K562 (cell line): ENCODE results near the gene LOXL3. TPM values are rescaled to one million over a fixed set of nuclear protein-coding genes. Genes with fewer than 3 reads are reported as not detected.

Experiments
- CTCF ChIP-seq, 3 experiments: IDR thresholded peaks in 2 of 3; conservative IDR thresholded peaks in 1 of 3; 2 replicates each; pipeline ENCODE4 v1.5.1; 2011 to 2012; ENCODE audit warnings: low read length in 3 of 3, mild to moderate bottlenecking in 3 of 3, control low read depth in 2 of 3, improper control_type of control experiment in 1 of 3, inconsistent platforms in 1 of 3, low read depth in 1 of 3, mixed read lengths in 1 of 3, moderate library complexity in 1 of 3; ENCODE audit not compliant: insufficient read depth in 2 of 3
- DMBX1 ChIP-seq: fragments of 250-450 bp; sonication (Bioruptor Pico); IDR thresholded peaks from 2 replicates; pipeline ENCODE4 v1.8.0; 2022; ENCODE audit warnings: inconsistent platforms, mild to moderate bottlenecking, moderate library complexity, borderline replicate concordance
- MAZ ChIP-seq, 2 experiments: fragments of 450-650 bp in 1 of 2; sonication (generic) in 1 of 2; formaldehyde crosslinking; IDR thresholded peaks in 1 of 2; conservative IDR thresholded peaks in 1 of 2; 2 replicates each; pipeline versions ENCODE4 v1.4.0 to v1.5.0; 2020; ENCODE audit warnings: mild to moderate bottlenecking in 1 of 2, missing genetic modification reagents in 1 of 2
- MIER1 ChIP-seq: fragments of 450-650 bp; IDR thresholded peaks from 2 replicates; pipeline ENCODE4 v1.6.1; 2016; ENCODE audit warnings: antibody characterized with exemption, mild to moderate bottlenecking, low read depth
- PCBP1 ChIP-seq: fragments of 200-400 bp; formaldehyde crosslinking; IDR thresholded peaks from 2 replicates; pipeline ENCODE4 v1.6.1; 2018; ENCODE audit warnings: mild to moderate bottlenecking, low read depth, low read length; ENCODE audit not compliant: poor library complexity, severe bottlenecking
- SMAD1 ChIP-seq: fragments of 150-350 bp; IDR thresholded peaks from 2 replicates; pipeline ENCODE4 v1.6.1; 2014; ENCODE audit warnings: low read length, low read depth; ENCODE audit not compliant: partially characterized antibody
- TAF1 ChIP-seq: IDR thresholded peaks from 2 replicates; pipeline ENCODE4 v1.6.1; 2011; ENCODE audit warnings: mild to moderate bottlenecking, low read length, moderate library complexity; ENCODE audit not compliant: insufficient read depth, control insufficient read depth, severe bottlenecking; ENCODE audit errors: extremely low read depth
- TAF9B ChIP-seq: fragments of 450-650 bp; IDR thresholded peaks from 2 replicates; pipeline ENCODE4 v1.6.1; 2018; ENCODE audit warnings: mild to moderate bottlenecking; ENCODE audit not compliant: partially characterized antibody
- TARDBP ChIP-seq: fragments of 450-650 bp; IDR thresholded peaks from 2 replicates; pipeline ENCODE4 v1.6.1; 2016
- ZNF699 ChIP-seq: fragments of 250-450 bp; sonication (Bioruptor Pico); IDR thresholded peaks from 2 replicates; pipeline ENCODE4 v1.8.0; 2021; ENCODE audit warnings: mild to moderate bottlenecking, moderate library complexity; ENCODE audit not compliant: insufficient replicate concordance
- polyA plus RNA-seq, 8 experiments: library from polyadenylated mRNA; depleted of rRNA in 4 of 8; stranded (reverse) in 5 of 8; unstranded in 3 of 8; fragments of >200 nt; fragmentation: Nextera tagmentation in 2 of 8; fragmentation: Illumina TruSeq in 1 of 8; extraction: Ambion mirVana in 2 of 8; extraction: Trizol in 1 of 8; gene quantifications; 2 replicates each; pipeline versions ENCODE4 v1.2.1 to v1.2.3, GENCODE V29; 2011 to 2014; ENCODE audit warnings: inconsistent platforms in 1 of 8, missing spikeins in 1 of 8
- total RNA-seq, 7 experiments: library from RNA; depleted of rRNA in 6 of 7; stranded (reverse); fragments of >200 nt in 6 of 7; fragmentation: Illumina TruSeq in 2 of 7; extraction: Trizol in 2 of 7; gene quantifications; 2 replicates each; pipeline versions ENCODE4 v1.2.1 to v1.2.3, GENCODE V29; 2011 to 2021; ENCODE audit warnings: low replicate concordance in 1 of 7
- TF ChIP-seq, protein P1 (sequence below), 3 experiments: fragments of 200-800 bp in 1 of 3; fragments of 250-450 bp in 1 of 3; fragments of 450-650 bp in 1 of 3; sonication (Bioruptor Pico) in 1 of 3; sonication (Bioruptor generic) in 1 of 3; formaldehyde crosslinking in 1 of 3; IDR thresholded peaks; 2 replicates each; pipeline versions ENCODE4 v1.6.1 to v1.8.0; 2016 to 2022; ENCODE audit warnings: mild to moderate bottlenecking in 2 of 3, missing genetic modification characterization in 2 of 3, missing compliant biosample characterization in 1 of 3, moderate library complexity in 1 of 3
- TF ChIP-seq, protein P2 (sequence below): fragments of 200-400 bp; formaldehyde crosslinking; IDR thresholded peaks from 2 replicates; pipeline ENCODE4 v1.6.1; 2017; ENCODE audit warnings: mild to moderate bottlenecking, low read depth, low read length, moderate library complexity
- TF ChIP-seq, protein P3 (sequence below), 2 experiments: fragments of 450-650 bp; conservative IDR thresholded peaks; 2 replicates each; pipeline ENCODE4 v1.6.1; 2017; ENCODE audit warnings: mild to moderate bottlenecking in 2 of 2, moderate library complexity in 2 of 2

Gene LOXL3
- total and polyA plus RNA-seq, 9 of the 15 experiments (the other 6 are each of a cell fraction or from before 2014, with no cell fraction given) = 0.22 to 0.99 (median 0.31) TPM

- TF ChIP-seq, protein P1, sequence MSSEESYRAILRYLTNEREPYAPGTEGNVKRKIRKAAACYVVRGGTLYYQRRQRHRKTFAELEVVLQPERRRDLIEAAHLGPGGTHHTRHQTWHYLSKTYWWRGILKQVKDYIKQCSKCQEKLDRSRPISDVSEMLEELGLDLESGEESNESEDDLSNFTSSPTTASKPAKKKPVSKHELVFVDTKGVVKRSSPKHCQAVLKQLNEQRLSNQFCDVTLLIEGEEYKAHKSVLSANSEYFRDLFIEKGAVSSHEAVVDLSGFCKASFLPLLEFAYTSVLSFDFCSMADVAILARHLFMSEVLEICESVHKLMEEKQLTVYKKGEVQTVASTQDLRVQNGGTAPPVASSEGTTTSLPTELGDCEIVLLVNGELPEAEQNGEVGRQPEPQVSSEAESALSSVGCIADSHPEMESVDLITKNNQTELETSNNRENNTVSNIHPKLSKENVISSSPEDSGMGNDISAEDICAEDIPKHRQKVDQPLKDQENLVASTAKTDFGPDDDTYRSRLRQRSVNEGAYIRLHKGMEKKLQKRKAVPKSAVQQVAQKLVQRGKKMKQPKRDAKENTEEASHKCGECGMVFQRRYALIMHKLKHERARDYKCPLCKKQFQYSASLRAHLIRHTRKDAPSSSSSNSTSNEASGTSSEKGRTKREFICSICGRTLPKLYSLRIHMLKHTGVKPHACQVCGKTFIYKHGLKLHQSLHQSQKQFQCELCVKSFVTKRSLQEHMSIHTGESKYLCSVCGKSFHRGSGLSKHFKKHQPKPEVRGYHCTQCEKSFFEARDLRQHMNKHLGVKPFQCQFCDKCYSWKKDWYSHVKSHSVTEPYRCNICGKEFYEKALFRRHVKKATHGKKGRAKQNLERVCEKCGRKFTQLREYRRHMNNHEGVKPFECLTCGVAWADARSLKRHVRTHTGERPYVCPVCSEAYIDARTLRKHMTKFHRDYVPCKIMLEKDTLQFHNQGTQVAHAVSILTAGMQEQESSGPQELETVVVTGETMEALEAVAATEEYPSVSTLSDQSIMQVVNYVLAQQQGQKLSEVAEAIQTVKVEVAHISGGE (CRISPR knock-in tag; IDR thresholded peaks at IDR 0.05) = no peak
- TF ChIP-seq, protein P2, sequence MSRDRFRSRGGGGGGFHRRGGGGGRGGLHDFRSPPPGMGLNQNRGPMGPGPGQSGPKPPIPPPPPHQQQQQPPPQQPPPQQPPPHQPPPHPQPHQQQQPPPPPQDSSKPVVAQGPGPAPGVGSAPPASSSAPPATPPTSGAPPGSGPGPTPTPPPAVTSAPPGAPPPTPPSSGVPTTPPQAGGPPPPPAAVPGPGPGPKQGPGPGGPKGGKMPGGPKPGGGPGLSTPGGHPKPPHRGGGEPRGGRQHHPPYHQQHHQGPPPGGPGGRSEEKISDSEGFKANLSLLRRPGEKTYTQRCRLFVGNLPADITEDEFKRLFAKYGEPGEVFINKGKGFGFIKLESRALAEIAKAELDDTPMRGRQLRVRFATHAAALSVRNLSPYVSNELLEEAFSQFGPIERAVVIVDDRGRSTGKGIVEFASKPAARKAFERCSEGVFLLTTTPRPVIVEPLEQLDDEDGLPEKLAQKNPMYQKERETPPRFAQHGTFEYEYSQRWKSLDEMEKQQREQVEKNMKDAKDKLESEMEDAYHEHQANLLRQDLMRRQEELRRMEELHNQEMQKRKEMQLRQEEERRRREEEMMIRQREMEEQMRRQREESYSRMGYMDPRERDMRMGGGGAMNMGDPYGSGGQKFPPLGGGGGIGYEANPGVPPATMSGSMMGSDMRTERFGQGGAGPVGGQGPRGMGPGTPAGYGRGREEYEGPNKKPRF = no peak
- TF ChIP-seq PCBP1 (no peak), TARDBP (no peak; the same call in 1 of the 2 replicates), TAF9B (no peak), SMAD1 (no peak), MIER1 (no peak), MAZ (CRISPR knock-in tag; conservative IDR thresholded peaks at IDR 0.05 in 1 of 2, IDR thresholded peaks at IDR 0.05 in 1 of 2) (peak; percentile 32 to 68; a peak in 3 of 4 replicates), TAF1 (peak; percentile 48), DMBX1 (CRISPR knock-in tag) (no peak), CTCF (IDR thresholded peaks at IDR 0.05 in 2 of 3, conservative IDR thresholded peaks at IDR 0.05 in 1 of 3; ENCODE audit: insufficient read depth in 2 of 3, low read depth in 1 of 3, low read length in 3 of 3) (peak in 1 of 3 experiments; percentile 2; a peak in 1 of 6 replicates), ZNF699 (no peak)
- TF ChIP-seq, protein P3, sequence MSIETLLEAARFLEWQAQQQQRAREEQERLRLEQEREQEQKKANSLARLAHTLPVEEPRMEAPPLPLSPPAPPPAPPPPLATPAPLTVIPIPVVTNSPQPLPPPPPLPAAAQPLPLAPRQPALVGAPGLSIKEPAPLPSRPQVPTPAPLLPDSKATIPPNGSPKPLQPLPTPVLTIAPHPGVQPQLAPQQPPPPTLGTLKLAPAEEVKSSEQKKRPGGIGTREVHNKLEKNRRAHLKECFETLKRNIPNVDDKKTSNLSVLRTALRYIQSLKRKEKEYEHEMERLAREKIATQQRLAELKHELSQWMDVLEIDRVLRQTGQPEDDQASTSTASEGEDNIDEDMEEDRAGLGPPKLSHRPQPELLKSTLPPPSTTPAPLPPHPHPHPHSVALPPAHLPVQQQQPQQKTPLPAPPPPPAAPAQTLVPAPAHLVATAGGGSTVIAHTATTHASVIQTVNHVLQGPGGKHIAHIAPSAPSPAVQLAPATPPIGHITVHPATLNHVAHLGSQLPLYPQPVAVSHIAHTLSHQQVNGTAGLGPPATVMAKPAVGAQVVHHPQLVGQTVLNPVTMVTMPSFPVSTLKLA (conservative IDR thresholded peaks at IDR 0.05) = peak in 1 of 2 experiments; percentile 43; a peak in 2 of 4 replicates
These were observed 4.6 kb downstream of the LOXL3 start (continued) for GRCh38 chr2:74548900-74549826.
